Gastrocnemius medialis (tissue), 4 donors: Measurements from ENCODE around the gene BACE2. TPM values are rescaled to one million over a fixed set of nuclear protein-coding genes. Genes with fewer than 3 reads are reported as not detected.

ENCODE experiments used
- ATAC-seq, 2 donors: fragments of 150-250 bp; one replicate each; pipeline ENCODE4 v1.9.1; 2016
- DNase-seq, 2 donors: peaks; one replicate each; pipeline ENCODE4 v3.0.0-alpha.2; 2019
- H3K27ac ChIP-seq, 4 donors: fragments of 200-600 bp; sonication (generic); 1 replicate in 1 of 4; 2 replicates in 3 of 4; pipeline ENCODE4 v1.5.1; 2016 to 2018; ENCODE audit warnings: mild to moderate bottlenecking in 2 of 4, moderate library complexity in 1 of 4
- H3K27me3 ChIP-seq, 3 donors: fragments of 200-600 bp; sonication (generic) in 2 of 3; 1 replicate in 1 of 3; 2 replicates in 2 of 3; pipeline versions ENCODE4 v1.5.1 to v1.6.0; 2016 to 2019; ENCODE audit warnings: mild to moderate bottlenecking in 1 of 3, moderate library complexity in 1 of 3
- H3K36me3 ChIP-seq, 2 donors: fragments of 200-600 bp; sonication (generic) in 1 of 2; one replicate each; pipeline ENCODE4 v1.5.1; 2017 to 2018
- H3K4me1 ChIP-seq, 2 donors: fragments of 200-600 bp; sonication (generic) in 1 of 2; one replicate each; pipeline ENCODE4 v1.5.1; 2016 to 2017; ENCODE audit warnings: mild to moderate bottlenecking in 2 of 2
- H3K4me3 ChIP-seq, 4 donors: fragments of 200-600 bp; sonication (generic) in 3 of 4; 1 replicate in 1 of 4; 2 replicates in 3 of 4; pipeline ENCODE4 v1.5.1; 2016 to 2019; ENCODE audit warnings: mild to moderate bottlenecking in 2 of 4
- H3K9me3 ChIP-seq, 3 donors: fragments of 200-600 bp; sonication (generic) in 2 of 3; 1 replicate in 1 of 3; 2 replicates in 2 of 3; pipeline ENCODE4 v1.5.1; 2016 to 2019
- CTCF ChIP-seq, 5 experiments: fragments of 450-650 bp in 3 of 5; fragments of 200-600 bp in 2 of 5; sonication (generic) in 2 of 5; IDR thresholded peaks in 4 of 5; conservative IDR thresholded peaks in 1 of 5; 1 replicate in 4 of 5; 2 replicates in 1 of 5; pipeline ENCODE4 v1.5.1; 2016 to 2019; ENCODE audit warnings: antibody characterized with exemption in 5 of 5, mild to moderate bottlenecking in 3 of 5, moderate library complexity in 3 of 5
- POLR2A ChIP-seq, 2 donors: fragments of 450-650 bp; IDR thresholded peaks; one replicate each; pipeline ENCODE4 v1.6.1; 2017; ENCODE audit warnings: antibody characterized with exemption in 2 of 2, mild to moderate bottlenecking in 2 of 2, moderate library complexity in 2 of 2
- in situ Hi-C, 4 donors: fragments of 200-750 bp; cut with MboI; loops; one replicate each; pipeline versions ENCODE4 v1.15.0 to v1.8.0; 2017; ENCODE audit warnings: low sequenced_read_pairs in 4 of 4
- intact Hi-C: fragments of 100-400 bp; cut with DNase I; formaldehyde crosslinking; loops from one replicate; pipeline ENCODE4 v1.15.1; 2023; ENCODE audit warnings: low total_unique reads
- total RNA-seq, 4 donors: library from RNA; depleted of rRNA; stranded (reverse); fragments of >200 nt; gene quantifications; one replicate each; pipeline versions ENCODE4 v1.1.0 to v1.2.3, GENCODE V29; 2016

Gene BACE2
- total RNA-seq, 4 donors from 2014 or later: 7.5 to 17.5 (median 9.3) TPM

DNA sequence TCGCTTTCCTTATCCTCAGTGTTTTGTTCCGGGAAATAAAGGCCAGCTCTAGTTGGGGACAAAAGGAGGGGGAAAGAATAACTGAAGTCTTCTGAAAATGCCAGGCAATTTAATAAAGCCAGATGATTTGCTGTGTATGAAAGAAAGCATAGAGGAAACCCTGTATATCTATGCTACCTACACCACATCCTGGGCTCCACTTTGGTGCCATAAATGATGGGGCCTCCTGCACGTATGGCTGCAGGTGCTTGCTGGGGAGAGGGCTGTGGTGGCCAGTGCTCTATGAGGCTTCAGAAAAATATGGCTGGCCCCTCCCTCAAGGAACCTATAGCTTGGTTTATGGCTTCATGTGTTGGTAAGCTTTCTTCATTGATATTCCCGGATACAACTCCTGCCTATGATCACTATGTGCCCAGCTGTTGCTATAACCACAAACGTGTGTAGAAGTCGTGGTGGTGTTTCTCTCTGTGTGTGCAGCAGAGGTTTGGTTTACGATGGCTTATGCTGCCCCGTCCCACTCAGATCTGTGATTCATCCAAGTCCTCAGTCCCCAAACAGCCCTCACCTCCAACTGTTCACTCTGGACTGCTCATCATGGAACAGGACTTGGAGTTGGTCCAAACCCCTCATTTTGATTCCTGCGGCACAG is 59.5 kb downstream of the BACE2 start:
- in situ Hi-C loops: no loop called here
- no peaks in the 10 kb centered on the region for H3K27me3 ChIP-seq
- no peak for DNase-seq
- no peak for TF ChIP-seq CTCF (IDR thresholded peaks at IDR 0.05 in 4 of 5, conservative IDR thresholded peaks at IDR 0.05 in 1 of 5)
- TF ChIP-seq POLR2A (IDR thresholded peaks at IDR 0.05): no peak
- H3K9me3 ChIP-seq: no peaks in the 10 kb centered on the region
- H3K4me3 ChIP-seq: no peak overlapping the region
- H3K36me3 ChIP-seq: no peaks in the 10 kb centered on the region
- intact Hi-C loops: no loop called here
- H3K4me1 ChIP-seq: no peaks in the 10 kb centered on the region
- ATAC-seq: no peak
- H3K27ac ChIP-seq: no peak overlapping the region

GRCh38 chr21:41228006-41228370 is 60.0 kb downstream of the BACE2 start:
- DNase-seq (no peak), ATAC-seq (no peak)
- Histone ChIP-seq H3K27me3 (no peaks in the 10 kb centered on the region), H3K9me3 (no peaks in the 10 kb centered on the region), H3K36me3 (no peaks in the 10 kb centered on the region), H3K27ac (no peak overlapping the region), H3K4me1 (no peaks in the 10 kb centered on the region), H3K4me3 (no peak overlapping the region)
- in situ Hi-C loops: no loop called here
- no peak for TF ChIP-seq POLR2A (IDR thresholded peaks at IDR 0.05)
- intact Hi-C loops: no loop called here

GRCh38 chr21:41228492-41228891 is 60.5 kb downstream of the BACE2 start:
- Histone ChIP-seq H3K4me1 (no peaks in the 10 kb centered on the region), H3K27ac (no peak overlapping the region), H3K36me3 (no peaks in the 10 kb centered on the region), H3K9me3 (no peaks in the 10 kb centered on the region), H3K4me3 (no peak overlapping the region), H3K27me3 (no peaks in the 10 kb centered on the region)
- ATAC-seq (no peak), DNase-seq (no peak)
- intact Hi-C loops (no loop called here), in situ Hi-C loops (no loop called here)
- TF ChIP-seq POLR2A (IDR thresholded peaks at IDR 0.05): no peak
- no peak for TF ChIP-seq CTCF (IDR thresholded peaks at IDR 0.05 in 4 of 5, conservative IDR thresholded peaks at IDR 0.05 in 1 of 5)

DNA sequence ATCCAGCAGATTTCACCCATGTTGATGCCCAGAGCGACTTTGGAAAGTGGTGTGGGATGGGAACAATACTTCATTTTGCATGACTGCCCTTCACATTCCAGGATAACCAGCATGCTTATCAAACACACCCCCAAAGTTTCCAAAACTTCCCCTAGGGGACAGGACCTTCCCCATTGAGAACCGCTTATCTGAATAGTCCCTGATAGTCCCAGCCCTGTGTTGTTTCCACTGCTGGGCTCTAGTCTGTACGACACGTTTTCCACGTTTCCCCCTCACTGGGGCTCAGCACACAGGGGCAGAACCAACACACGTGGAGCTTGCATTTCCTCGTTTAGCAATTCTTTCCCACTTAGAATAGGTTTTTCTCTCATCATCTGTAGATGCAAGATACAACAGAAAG is 61.0 kb downstream of the BACE2 start:
- no peak overlapping the region for H3K27ac ChIP-seq
- TF ChIP-seq POLR2A (IDR thresholded peaks at IDR 0.05) (no peak), CTCF (IDR thresholded peaks at IDR 0.05 in 4 of 5, conservative IDR thresholded peaks at IDR 0.05 in 1 of 5) (no peak)
- no peak overlapping the region for H3K4me3 ChIP-seq
- no peaks in the 10 kb centered on the region for H3K36me3 ChIP-seq
- in situ Hi-C loops (no loop called here), intact Hi-C loops (no loop called here)
- DNase-seq (no peak), ATAC-seq (no peak)
- H3K27me3 ChIP-seq: no peaks in the 10 kb centered on the region
- H3K9me3 ChIP-seq: no peaks in the 10 kb centered on the region
- H3K4me1 ChIP-seq: no peaks in the 10 kb centered on the region

DNA sequence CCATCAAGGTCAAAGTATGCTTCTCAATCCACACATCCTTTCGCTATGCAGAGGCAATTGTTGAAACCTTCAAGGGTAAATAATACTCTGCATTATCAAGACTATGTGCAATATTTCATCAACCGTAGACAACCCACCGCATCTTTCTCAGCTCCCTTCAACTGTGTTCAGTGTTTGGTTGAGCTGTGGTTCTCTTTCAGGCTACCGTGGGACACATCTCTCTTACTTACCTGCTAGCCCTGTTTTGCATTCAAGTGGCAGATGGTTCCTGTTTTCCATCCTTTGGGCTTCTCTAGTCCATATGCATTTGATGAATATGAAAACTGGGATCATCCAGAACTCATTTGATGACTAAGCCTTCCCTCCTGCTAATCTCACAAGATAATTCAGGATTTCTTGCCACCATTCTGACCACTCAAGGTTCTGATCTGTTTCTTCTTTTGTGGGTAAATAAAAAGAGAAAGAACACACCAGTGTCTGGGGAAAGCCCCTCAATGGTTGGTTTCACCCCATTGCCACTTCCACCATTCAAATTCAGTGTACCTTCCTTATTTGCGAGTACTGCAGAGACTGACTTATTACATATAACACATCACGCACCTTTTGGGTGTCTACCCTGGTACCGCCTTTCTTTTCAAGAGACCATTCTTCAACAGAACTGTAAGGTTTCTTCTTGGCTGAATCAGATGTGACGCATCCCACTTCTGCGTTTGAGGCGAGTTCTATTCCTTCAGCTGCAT is 61.7 kb downstream of the BACE2 start:
- no peaks in the 10 kb centered on the region for H3K27me3 ChIP-seq
- in situ Hi-C loops (no loop called here), intact Hi-C loops (loop anchor here (10.0 kb wide), 1 partner anchor 45 kb away; no protein-coding TSS in a partner anchor)
- no peak for DNase-seq
- TF ChIP-seq CTCF (IDR thresholded peaks at IDR 0.05 in 4 of 5, conservative IDR thresholded peaks at IDR 0.05 in 1 of 5) (no peak), POLR2A (IDR thresholded peaks at IDR 0.05) (no peak)
- no peak overlapping the region for H3K4me3 ChIP-seq
- H3K4me1 ChIP-seq: no peaks in the 10 kb centered on the region
- H3K9me3 ChIP-seq: no peaks in the 10 kb centered on the region
- no peak overlapping the region for H3K27ac ChIP-seq
- ATAC-seq: no peak
- no peaks in the 10 kb centered on the region for H3K36me3 ChIP-seq
